ENCODE results near the gene MRPL44.

DNA sequence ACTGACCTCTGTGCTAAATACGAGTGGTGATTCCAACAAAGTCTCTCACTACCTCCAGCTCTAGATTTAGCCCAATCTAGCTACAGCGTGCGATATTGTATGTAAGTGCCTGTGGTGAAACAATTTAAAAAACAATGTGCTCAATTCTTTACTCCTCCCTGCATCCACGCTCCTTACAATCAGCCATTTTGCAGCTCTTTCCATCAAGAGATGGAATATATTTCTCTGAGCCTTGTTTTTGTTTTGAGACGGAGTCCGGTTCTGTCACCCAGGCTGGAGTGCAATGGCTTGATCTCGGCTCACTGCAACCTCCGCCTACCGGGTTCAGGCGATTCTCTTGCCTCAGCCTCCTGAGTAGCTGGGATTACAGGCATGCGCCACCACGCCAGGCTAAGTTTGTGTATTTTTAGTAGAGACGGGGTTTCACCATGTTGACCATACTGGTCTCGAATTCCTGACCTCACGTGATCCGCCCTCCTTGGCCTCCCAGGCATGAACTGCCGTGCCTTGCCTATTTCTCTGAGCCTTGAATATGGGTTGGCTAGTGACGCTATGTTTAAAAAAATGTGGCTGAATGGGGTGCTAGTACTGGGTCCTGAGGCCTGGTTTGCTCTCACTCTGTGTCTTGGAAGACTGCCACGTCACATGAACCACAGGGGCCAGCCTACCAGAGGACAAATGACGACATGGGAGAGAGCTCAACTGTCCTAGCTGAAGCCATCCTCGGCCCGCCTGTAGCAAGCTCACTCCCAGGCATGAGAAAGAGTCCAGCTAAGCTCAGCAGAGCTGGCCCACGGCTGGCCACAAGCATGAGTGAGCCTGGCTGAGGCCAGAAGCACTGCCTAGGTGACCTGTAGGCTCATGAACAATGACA lies 26.9 kb upstream of the MRPL44 start:
- TF ChIP-seq ZNF274 (IDR thresholded peaks at IDR 0.05; ENCODE audit: low read depth, low read length) (no peak), YY1 (IDR thresholded peaks at IDR 0.05; ENCODE audit: insufficient read depth, insufficient read length) (no peak), SUZ12 (IDR thresholded peaks at IDR 0.05; ENCODE audit: extremely low read depth, insufficient read depth, insufficient read length) (no peak)
